OCI-LY1 (cell line): ENCODE results near the gene VPREB1.

ENCODE experiments used
- H2AFZ ChIP-seq: fragments of 200-600 bp; sonication (generic), shearing (Covaris generic); 2 replicates; pipeline ENCODE4 v1.6.0; 2014; ENCODE audit warnings: antibody characterized with exemption, mild to moderate bottlenecking, low read length
- H3F3A ChIP-seq: fragments of 200-600 bp; sonication (generic), shearing (Covaris generic); 2 replicates; pipeline ENCODE4 v1.6.0; 2014; ENCODE audit warnings: mild to moderate bottlenecking, antibody characterized with exemption, low read length, moderate library complexity; ENCODE audit not compliant: insufficient read depth
- H3K27ac ChIP-seq: fragments of 200-600 bp; sonication (generic); 2 replicates; pipeline ENCODE4 v1.5.1; 2014; ENCODE audit warnings: low read length, mixed run types, mild to moderate bottlenecking, low read depth; ENCODE audit not compliant: poor library complexity, severe bottlenecking
- H3K27me3 ChIP-seq: fragments of 200-600 bp; sonication (generic); 2 replicates; pipeline ENCODE4 v1.6.0; 2014; ENCODE audit warnings: antibody characterized with exemption, mild to moderate bottlenecking, low read length, moderate library complexity; ENCODE audit not compliant: insufficient read depth
- H3K36me3 ChIP-seq: fragments of 200-600 bp; sonication (generic); 2 replicates; pipeline ENCODE4 v1.6.1; 2014; ENCODE audit warnings: mild to moderate bottlenecking, antibody characterized with exemption, low read length, moderate library complexity, mixed read lengths; ENCODE audit not compliant: insufficient read depth
- H3K4me1 ChIP-seq: fragments of 200-600 bp; sonication (generic); 2 replicates; pipeline ENCODE4 v1.5.1; 2014; ENCODE audit warnings: mild to moderate bottlenecking, low read length, moderate library complexity; ENCODE audit not compliant: insufficient read depth, severe bottlenecking
- H3K4me2 ChIP-seq: fragments of 200-600 bp; sonication (generic), shearing (Covaris generic); 2 replicates; pipeline ENCODE4 v1.6.1; 2014; ENCODE audit warnings: low read length
- H3K4me3 ChIP-seq: fragments of 200-600 bp; sonication (generic); 2 replicates; pipeline ENCODE4 v1.5.1; 2014; ENCODE audit warnings: low read length, low read depth, mild to moderate bottlenecking, mixed read lengths; ENCODE audit not compliant: poor library complexity, severe bottlenecking
- H3K79me2 ChIP-seq: fragments of 200-600 bp; shearing (Covaris generic); 2 replicates; pipeline ENCODE4 v1.6.1; 2016; ENCODE audit warnings: mixed run types, low read length, mixed read lengths; ENCODE audit not compliant: insufficient read depth
- H3K9ac ChIP-seq: fragments of 200-600 bp; sonication (generic), shearing (Covaris generic); 2 replicates; pipeline ENCODE4 v1.6.1; 2014; ENCODE audit warnings: mild to moderate bottlenecking, low read length, mixed read lengths
- H3K9me2 ChIP-seq: fragments of 200-600 bp; sonication (generic), shearing (Covaris generic); 2 replicates; pipeline ENCODE4 v1.6.1; 2014; ENCODE audit warnings: low read depth, mild to moderate bottlenecking, low read length, mixed read lengths
- H3K9me3 ChIP-seq: fragments of 200-600 bp; shearing (Covaris generic); 2 replicates; pipeline ENCODE4 v1.6.1; 2014; ENCODE audit warnings: low read length, mixed read lengths
- H4K20me1 ChIP-seq: fragments of 200-600 bp; sonication (generic), shearing (Covaris generic); 2 replicates; pipeline ENCODE4 v1.6.0; 2016; ENCODE audit warnings: mild to moderate bottlenecking, low read length; ENCODE audit not compliant: insufficient read depth
- EZH2 ChIP-seq: fragments of 200-600 bp; sonication (generic), shearing (Covaris generic); IDR thresholded peaks from 2 replicates; pipeline ENCODE4 v1.8.0; 2017; ENCODE audit warnings: borderline replicate concordance, mixed run types, mild to moderate bottlenecking, antibody characterized with exemption, low read length, moderate library complexity, mixed read lengths
- TF ChIP-seq, protein P1 (sequence below): fragments of 200-600 bp; sonication (generic), shearing (Covaris generic); IDR thresholded peaks from 2 replicates; pipeline ENCODE4 v1.5.1; 2017; ENCODE audit warnings: mild to moderate bottlenecking, antibody characterized with exemption, low read length, moderate library complexity, mixed read lengths

VPREB1 gene

DNA sequence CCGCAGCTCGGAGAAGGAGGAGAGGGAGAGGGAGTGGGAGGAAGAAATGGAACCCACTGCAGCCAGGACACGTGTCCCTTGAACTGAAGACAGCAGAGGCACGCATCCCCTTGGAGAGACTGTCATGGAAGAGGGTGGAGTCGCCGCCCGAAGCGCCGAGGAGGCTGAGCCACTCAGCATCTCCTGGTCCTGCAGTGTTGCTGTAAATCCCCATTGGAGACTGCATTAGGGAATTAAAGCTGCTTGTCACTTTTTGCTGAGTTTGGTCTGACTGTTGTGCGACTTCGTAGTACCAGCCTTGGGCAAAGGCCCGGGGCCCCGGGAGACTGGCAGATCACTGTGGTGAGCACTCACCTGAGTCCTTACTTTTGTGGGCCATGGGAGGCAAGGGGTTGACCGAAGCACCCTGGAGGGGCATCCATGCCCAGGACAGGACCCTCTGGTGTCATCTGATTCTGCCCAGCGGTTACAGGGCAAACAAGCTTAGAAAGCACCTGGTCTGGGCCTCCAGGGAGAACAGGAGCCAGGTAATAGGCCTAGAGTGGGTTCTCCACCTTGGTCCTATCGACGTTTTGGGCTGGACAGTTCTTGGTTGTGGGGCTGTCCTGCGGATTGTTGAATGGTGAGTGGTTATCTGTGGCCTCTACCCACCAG lies 797 bp downstream of the VPREB1 start:
- Histone ChIP-seq H4K20me1 (no peaks in the 10 kb centered on the region), H3K36me3 (no peaks in the 10 kb centered on the region), H3K79me2 (no peaks in the 10 kb centered on the region), H3K27ac (no peak overlapping the region), H3K4me2 (no peak overlapping the region), H3K4me3 (no peak overlapping the region), H3F3A (no peaks in the 10 kb centered on the region), H3K9ac (no peak overlapping the region), H3K9me2 (no peaks in the 10 kb centered on the region), H3K9me3 (no peaks in the 10 kb centered on the region), H2AFZ (no peak overlapping the region), H3K4me1 (peaks cover 59% of the 10 kb centered on the region), H3K27me3 (no peaks in the 10 kb centered on the region)
- no peak for TF ChIP-seq EZH2
- TF ChIP-seq, protein P1, sequence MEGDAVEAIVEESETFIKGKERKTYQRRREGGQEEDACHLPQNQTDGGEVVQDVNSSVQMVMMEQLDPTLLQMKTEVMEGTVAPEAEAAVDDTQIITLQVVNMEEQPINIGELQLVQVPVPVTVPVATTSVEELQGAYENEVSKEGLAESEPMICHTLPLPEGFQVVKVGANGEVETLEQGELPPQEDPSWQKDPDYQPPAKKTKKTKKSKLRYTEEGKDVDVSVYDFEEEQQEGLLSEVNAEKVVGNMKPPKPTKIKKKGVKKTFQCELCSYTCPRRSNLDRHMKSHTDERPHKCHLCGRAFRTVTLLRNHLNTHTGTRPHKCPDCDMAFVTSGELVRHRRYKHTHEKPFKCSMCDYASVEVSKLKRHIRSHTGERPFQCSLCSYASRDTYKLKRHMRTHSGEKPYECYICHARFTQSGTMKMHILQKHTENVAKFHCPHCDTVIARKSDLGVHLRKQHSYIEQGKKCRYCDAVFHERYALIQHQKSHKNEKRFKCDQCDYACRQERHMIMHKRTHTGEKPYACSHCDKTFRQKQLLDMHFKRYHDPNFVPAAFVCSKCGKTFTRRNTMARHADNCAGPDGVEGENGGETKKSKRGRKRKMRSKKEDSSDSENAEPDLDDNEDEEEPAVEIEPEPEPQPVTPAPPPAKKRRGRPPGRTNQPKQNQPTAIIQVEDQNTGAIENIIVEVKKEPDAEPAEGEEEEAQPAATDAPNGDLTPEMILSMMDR = no peak

DNA sequence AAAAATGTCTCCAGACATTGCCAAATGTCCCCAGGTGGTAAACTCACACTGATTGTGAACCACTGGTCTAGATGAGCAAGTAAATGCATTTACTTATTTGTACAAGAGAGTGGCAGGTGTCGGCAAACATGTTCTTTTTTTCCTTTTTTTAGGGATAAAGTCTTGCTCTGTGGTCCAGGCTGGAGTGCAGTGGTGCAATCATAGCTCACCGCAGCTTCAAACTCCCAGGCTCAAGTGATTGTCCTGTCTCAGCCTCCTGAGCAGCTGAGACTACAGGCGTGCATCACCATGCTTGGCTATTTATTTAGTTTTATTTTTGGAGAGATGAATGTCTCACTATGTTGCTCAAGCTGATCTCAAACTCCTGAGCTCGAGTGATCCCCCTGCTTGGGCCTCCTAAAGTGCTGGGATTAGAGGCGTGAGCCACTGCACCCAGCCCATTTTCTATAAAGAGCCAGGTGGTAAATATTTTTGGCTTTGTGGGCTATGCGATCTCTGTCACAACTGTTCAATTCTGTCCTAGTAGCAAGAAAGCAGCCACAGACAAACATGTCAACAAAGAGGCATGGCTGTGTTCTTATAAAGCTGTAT lies 1.4 kb downstream of the VPREB1 start:
- Histone ChIP-seq H3K4me1 (peaks cover 64% of the 10 kb centered on the region), H4K20me1 (no peaks in the 10 kb centered on the region), H3K27ac (no peak overlapping the region), H3K27me3 (no peaks in the 10 kb centered on the region), H3F3A (no peaks in the 10 kb centered on the region), H2AFZ (no peak overlapping the region), H3K9ac (no peak overlapping the region), H3K9me2 (no peaks in the 10 kb centered on the region), H3K9me3 (no peaks in the 10 kb centered on the region), H3K36me3 (no peaks in the 10 kb centered on the region), H3K79me2 (no peaks in the 10 kb centered on the region), H3K4me2 (no peak overlapping the region), H3K4me3 (no peak overlapping the region)
- no peak for TF ChIP-seq EZH2
- TF ChIP-seq, protein P1 = no peak

DNA sequence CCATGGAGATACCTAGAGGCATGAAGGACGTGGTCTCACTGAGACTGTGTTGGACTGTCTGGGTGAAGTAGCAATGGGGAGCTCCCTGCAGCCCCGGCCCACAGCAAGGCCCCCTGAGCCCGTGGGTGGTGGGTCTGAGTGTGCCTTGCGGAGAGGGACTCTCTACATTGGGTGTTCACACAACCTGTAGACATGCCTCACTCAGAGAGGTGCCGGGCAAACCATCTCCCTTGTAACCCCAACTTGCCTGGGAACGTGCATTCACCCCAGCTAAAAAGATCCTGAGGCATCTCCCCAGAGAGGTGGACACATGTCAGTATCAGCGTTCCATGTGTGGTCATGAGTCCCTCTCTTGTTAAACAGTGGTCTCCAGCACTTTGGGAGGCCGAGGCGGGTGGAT lies 2.1 kb downstream of the VPREB1 start:
- TF ChIP-seq EZH2 = no peak
- TF ChIP-seq, protein P1 = no peak
- Histone ChIP-seq H3F3A (no peaks in the 10 kb centered on the region), H3K27me3 (no peaks in the 10 kb centered on the region), H3K4me1 (peaks cover 64% of the 10 kb centered on the region), H4K20me1 (no peaks in the 10 kb centered on the region), H3K4me3 (no peak overlapping the region), H3K36me3 (no peaks in the 10 kb centered on the region), H3K9ac (no peak overlapping the region), H3K27ac (no peak overlapping the region), H3K9me3 (no peaks in the 10 kb centered on the region), H3K9me2 (no peaks in the 10 kb centered on the region), H3K4me2 (no peak overlapping the region), H2AFZ (no peak overlapping the region), H3K79me2 (no peaks in the 10 kb centered on the region)
